SK-N-SH (cell line): ENCODE results near the gene VPS51.

Source experiments
- CHD2 ChIP-seq: fragments of 150-350 bp; IDR thresholded peaks from 2 replicates; pipeline ENCODE4 v1.6.1; 2018; ENCODE audit warnings: low read length; ENCODE audit not compliant: partially characterized antibody
- CTCF ChIP-seq: fragments of 200-600 bp; sonication (generic); IDR thresholded peaks from 2 replicates; pipeline ENCODE4 v1.6.1; 2017; ENCODE audit warnings: antibody characterized with exemption, mild to moderate bottlenecking, moderate library complexity
- EP300 ChIP-seq, 2 experiments: IDR thresholded peaks; 2 replicates each; pipeline versions ENCODE4 v1.4.0 to v1.6.1; 2012; ENCODE audit warnings: borderline replicate concordance in 1 of 2, low read depth in 1 of 2, low read length in 1 of 2
- MEF2A ChIP-seq: IDR thresholded peaks from 2 replicates; pipeline ENCODE4 v1.4.0; 2012; ENCODE audit warnings: low read depth, borderline replicate concordance
- MXI1 ChIP-seq: IDR thresholded peaks from 2 replicates; pipeline ENCODE4 v1.6.1; 2012; ENCODE audit warnings: mild to moderate bottlenecking, low read depth, low read length, improper control_type of control experiment
- NFIC ChIP-seq: IDR thresholded peaks from 2 replicates; pipeline ENCODE4 v1.4.0; 2012; ENCODE audit warnings: borderline replicate concordance
- NRF1 ChIP-seq: IDR thresholded peaks from 2 replicates; pipeline ENCODE4 v1.6.1; 2012; ENCODE audit warnings: low read depth, mild to moderate bottlenecking, low read length
- POLR2AphosphoS5 ChIP-seq: IDR thresholded peaks from 2 replicates; pipeline ENCODE4 v1.6.1; 2012; ENCODE audit warnings: low read depth, low read length
- SIN3A ChIP-seq: IDR thresholded peaks from 2 replicates; pipeline ENCODE4 v1.6.1; 2012; ENCODE audit warnings: low read depth, mild to moderate bottlenecking, low read length, moderate library complexity, borderline replicate concordance
- TAF1 ChIP-seq: IDR thresholded peaks from 2 replicates; pipeline ENCODE4 v1.6.1; 2012; ENCODE audit warnings: low read depth, mild to moderate bottlenecking, low read length, moderate library complexity, borderline replicate concordance
- TCF12 ChIP-seq: IDR thresholded peaks from 2 replicates; pipeline ENCODE4 v1.4.0; 2012
- USF1 ChIP-seq: IDR thresholded peaks from 2 replicates; pipeline ENCODE4 v1.4.0; 2012; ENCODE audit warnings: low read depth, borderline replicate concordance
- YY1 ChIP-seq: IDR thresholded peaks from 2 replicates; pipeline ENCODE4 v1.4.0; 2012; ENCODE audit warnings: low read depth, mild to moderate bottlenecking
- ZBTB33 ChIP-seq: IDR thresholded peaks from 2 replicates; pipeline ENCODE4 v1.4.0; 2012; ENCODE audit warnings: low read depth, borderline replicate concordance

GRCh38 chr11:65126624-65127274 is 30.7 kb downstream of the VPS51 start:
- no peak for TF ChIP-seq EP300 (IDR thresholded peaks at IDR 0.05; ENCODE audit: borderline replicate concordance in 1 of 2, low read depth in 1 of 2, low read length in 1 of 2)
- no peak for TF ChIP-seq CTCF
- TF ChIP-seq CHD2, result no peak
- no peak for TF ChIP-seq ZBTB33
- no peak for TF ChIP-seq POLR2AphosphoS5
- TF ChIP-seq MXI1, result no peak
- TF ChIP-seq TCF12, result no peak
- no peak for TF ChIP-seq TAF1
- TF ChIP-seq SIN3A, result no peak
- TF ChIP-seq USF1, result no peak
- no peak for TF ChIP-seq YY1
- no peak for TF ChIP-seq NFIC
- no peak for TF ChIP-seq NRF1
- no peak for TF ChIP-seq MEF2A
